Hypothalamus (tissue), 51 donors: ENCODE results near the gene ACSS2.
"Not testable (repeated sequence)": the region's sequence is repeated elsewhere in the genome, so short reads cannot be mapped to it uniquely, and the experiment has no call there.

Experiments
- DNase-seq, 51 donors: peaks; one replicate each; lab custom pipeline; 2025; lab: John Stamatoyannopoulos, UW

Gene ACSS2

GRCh38 chr20:34872622-34873224 is 3.7 kb upstream of the ACSS2 start, which contains the start of gene GGT7:
Gene GGT7 (minus strand): TSS chr20:34872856. CDS start chr20:34872815, 41 bp downstream.
- DNase-seq, result peak; percentile 8 to 90 (median 72)

DNA sequence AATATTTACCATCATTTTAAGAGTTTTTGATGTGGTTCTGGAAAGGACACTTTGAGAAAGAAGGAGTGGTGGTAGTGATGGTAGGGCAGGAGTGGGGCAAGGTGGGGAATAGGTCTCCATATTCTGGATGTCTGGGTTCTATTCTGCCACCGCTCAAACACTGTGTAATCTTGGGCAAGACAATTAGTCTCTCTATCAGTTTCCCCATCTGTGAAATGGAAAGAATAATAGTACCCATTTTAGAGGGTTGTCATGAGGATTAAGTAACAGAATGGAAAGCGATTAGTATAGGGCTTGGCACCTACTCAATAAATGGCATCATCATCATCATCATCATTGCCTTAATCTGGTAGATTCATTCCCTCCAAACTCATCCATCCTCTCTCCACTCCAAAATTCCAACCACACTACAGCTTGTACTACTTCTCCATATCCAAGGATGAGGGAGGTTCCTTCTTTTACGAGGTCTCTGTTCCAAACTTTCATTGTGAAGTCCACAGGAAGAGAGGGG is 2.8 kb upstream of the ACSS2 start:
- DNase-seq, result no peak

- DNase-seq, result peak in 43 of 51 donors; percentile 8 to 83 (median 51)
Observed at GRCh38 chr20:34874094-34874654, 2.2 kb upstream of the ACSS2 start.

- DNase-seq, result peak in 3 of 51 donors; percentile 99
Observed at GRCh38 chr20:34875642-34876405, 588 bp upstream of the ACSS2 start.

GRCh38 chr20:34880215-34880850 is 3.9 kb downstream of the ACSS2 start:
- DNase-seq, result peak in 15 of 51 donors; percentile 3 to 47 (median 15)

GRCh38 chr20:34880971-34881370 is 4.6 kb downstream of the ACSS2 start:
- not testable (repeated sequence) for DNase-seq

DNA sequence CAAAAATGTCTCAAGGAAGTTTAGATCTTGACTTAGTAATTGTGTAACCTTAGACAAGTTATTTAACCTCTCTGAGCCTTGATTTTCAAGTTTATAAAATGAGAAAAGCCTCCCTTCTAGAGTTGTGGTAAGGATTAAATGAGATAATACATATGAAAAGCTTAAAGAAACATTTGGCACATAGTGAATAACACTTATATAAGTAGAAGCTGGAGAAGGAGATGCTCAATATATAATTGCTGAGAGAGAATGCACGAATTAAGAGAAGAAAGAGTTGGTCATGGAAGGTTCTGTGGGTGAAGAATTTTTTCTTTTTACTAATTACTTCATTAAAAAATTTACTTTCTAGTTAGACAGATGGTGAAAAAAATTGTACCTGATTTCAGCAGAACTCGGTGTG is 5.3 kb downstream of the ACSS2 start:
- no peak for DNase-seq

- no peak for DNase-seq
Observed at GRCh38 chr20:34883087-34883688, 6.8 kb downstream of the ACSS2 start.

GRCh38 chr20:34883809-34884208 is 7.4 kb downstream of the ACSS2 start:
- DNase-seq, result no peak

DNA sequence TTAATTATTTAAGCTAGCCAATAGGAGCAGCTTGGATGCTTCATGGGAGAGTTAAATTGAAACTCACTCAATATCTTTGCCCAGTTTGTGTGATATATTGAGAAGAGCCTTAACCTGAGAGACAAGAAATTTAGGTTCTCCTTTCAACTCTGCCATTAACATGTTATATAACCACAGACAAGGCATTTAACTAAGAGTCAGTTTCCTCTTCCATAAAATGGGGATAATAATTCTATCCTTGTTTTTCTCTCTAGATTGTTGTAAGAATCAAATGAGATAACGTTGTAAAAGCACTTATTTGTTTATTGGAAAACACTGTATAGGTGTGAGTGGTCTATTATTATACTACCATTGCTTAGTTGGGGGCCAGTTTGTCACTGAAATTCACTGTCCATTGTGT is 7.8 kb downstream of the ACSS2 start:
- DNase-seq, result no peak

- DNase-seq, result no peak
Observed at GRCh38 chr20:34886122-34886521, 9.7 kb downstream of the ACSS2 start.

- DNase-seq, result no peak
Observed at GRCh38 chr20:34887023-34887422, 10.6 kb downstream of the ACSS2 start.

DNA sequence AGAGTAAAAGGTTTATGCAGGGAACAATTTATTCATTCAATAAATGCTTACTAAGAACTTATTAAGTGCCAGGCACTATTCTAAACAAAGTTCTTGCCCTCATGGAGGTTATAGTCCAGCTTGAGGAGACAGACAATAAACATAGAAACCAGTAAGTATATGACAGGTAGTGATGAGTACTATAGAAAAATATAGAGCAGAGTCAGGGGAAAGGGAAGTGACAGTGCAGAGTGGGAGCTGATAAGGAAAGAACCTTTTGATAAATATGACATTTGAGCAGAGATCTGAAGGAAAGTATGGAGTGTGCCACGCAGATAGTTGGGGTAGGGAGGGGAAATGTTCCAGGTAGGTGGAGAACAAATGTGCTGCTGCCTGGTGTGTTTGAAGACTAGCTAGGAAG is 12.1 kb downstream of the ACSS2 start:
- DNase-seq, result no peak

DNA sequence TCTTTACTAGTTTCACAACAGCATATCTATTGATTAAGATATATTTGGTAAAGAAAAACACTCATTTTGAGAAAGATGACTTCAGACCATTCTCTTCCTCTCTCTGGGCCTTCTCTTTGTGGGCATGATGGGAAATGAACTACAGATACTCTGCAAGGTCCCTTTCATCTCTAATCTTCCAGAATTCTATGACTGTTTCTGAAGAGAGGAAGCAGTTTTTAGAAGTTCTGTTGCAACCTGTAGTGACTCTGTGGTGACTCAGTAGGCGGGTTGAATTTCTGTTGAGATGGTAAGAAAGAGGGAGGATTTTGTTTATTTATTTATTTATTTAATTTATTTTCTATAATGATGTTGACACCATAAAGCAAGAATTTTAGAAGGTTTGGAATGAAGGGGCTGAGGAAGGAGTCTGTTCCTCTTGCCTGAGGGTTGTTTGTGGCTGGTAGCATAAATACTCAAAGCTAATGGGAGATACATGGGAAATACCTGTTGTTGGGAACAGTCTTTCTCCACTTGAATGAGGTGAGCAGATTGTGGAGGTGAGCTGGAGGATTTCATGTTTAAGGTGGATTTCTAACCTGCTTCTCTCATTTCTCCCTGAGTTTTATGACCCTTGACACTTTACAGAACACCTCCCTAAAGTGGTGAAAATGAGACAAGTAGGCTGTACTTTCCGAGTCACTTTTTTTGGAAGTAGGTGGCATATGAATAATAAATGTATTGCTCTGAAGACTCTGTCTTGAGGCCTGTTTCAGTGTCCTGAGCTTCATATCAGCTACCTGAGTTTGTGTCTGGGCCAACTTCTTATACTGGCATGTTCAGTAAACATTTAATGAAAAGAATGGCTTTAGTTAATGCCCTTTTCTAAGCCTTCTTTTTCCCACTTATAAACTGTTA is 15.0 kb downstream of the ACSS2 start:
- no peak for DNase-seq

DNA sequence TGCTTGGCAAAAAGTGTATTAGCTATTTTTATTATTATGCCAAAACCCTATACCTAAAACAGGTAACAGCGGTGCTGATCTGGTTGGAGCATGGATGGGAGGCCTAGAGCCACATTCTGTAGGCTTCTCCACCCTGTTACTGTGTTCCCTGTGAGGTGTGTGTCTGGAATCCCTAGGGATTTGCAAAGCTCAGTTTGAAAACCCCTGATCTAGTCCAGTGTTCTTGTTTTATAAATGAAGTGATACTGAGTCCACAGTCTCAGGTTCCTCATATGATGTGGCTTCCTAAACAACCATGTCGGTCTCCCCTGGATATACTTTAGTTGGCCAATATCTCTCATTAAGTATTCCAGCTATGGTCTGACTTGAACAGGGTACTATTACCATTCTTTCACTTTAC is 16.3 kb downstream of the ACSS2 start:
- DNase-seq, result no peak

GRCh38 chr20:34894723-34895122 is 18.3 kb downstream of the ACSS2 start:
- no peak for DNase-seq

GRCh38 chr20:34895465-34895864 is 19.1 kb downstream of the ACSS2 start:
- DNase-seq, result no peak

DNA sequence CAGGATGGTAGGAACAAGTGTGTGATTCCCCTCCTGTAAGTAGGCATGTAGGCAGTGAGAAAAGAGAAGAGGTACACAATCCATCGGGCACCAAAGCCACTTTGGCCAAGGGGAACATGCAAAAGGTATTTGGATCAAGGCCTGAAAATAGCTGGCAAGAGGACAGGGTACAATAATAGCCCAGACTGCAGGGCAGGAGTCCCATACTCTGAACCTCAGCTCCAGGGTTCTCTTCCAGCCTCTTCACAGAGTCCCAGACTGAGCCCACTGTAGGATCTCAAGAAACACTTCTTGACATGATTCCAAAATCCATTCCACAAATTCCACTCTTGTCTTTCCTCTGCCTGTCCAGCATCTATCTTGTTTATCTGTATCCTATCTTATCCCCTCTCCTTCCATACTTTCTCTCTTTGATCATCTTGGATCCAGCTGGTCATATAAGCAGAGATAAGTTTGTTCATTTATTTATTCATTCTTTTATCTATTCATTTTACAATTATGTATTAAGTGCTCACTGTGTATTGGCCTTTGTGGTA is 19.7 kb downstream of the ACSS2 start:
- DNase-seq, result no peak

- DNase-seq, result not testable (repeated sequence)
Observed at GRCh38 chr20:34898129-34898528, 21.7 kb downstream of the ACSS2 start.
